ENCODE data around the gene GJC2. TPM values are rescaled to one million over a fixed set of nuclear protein-coding genes. Genes with fewer than 3 reads are reported as not detected.
"Not testable (repeated sequence)": the region's sequence is repeated elsewhere in the genome, so short reads cannot be mapped to it uniquely, and the experiment has no call there.

The GJC2 gene
- total RNA-seq, 1 donor from 2014 or later: 6.0 TPM

- ATAC-seq: no peak
- peaks cover 31% of the 10 kb centered on the region for H3K4me1 ChIP-seq
- no peak for TF ChIP-seq CTCF (IDR thresholded peaks at IDR 0.05)
- H3K9me3 ChIP-seq: no peaks in the 10 kb centered on the region
- H3K27ac ChIP-seq: no peak overlapping the region
- intact Hi-C loops (cut with DNase I): no loop called here
- peaks cover 17% of the 10 kb centered on the region for H3K36me3 ChIP-seq
- H3K4me3 ChIP-seq: no peak overlapping the region
- no peaks in the 10 kb centered on the region for H3K27me3 ChIP-seq (ENCODE audit: low read depth)
- DNase-seq: peak; percentile 19
Observed at GRCh38 chr1:228170666-228171065, 20.9 kb downstream of the GJC2 start.

GRCh38 chr1:228171221-228171891, 21.6 kb downstream of the GJC2 start:
- intact Hi-C loops (cut with DNase I): no loop called here

GRCh38 chr1:228172591-228173527, 23.1 kb downstream of the GJC2 start:
- H3K27me3 ChIP-seq (ENCODE audit: low read depth): no peaks in the 10 kb centered on the region
- peaks cover 20% of the 10 kb centered on the region for H3K36me3 ChIP-seq
- H3K9me3 ChIP-seq: no peaks in the 10 kb centered on the region
- ATAC-seq (no peak), DNase-seq (no peak)
- H3K4me1 ChIP-seq: peaks cover 36% of the 10 kb centered on the region
- TF ChIP-seq CTCF (IDR thresholded peaks at IDR 0.05): no peak
- H3K4me3 ChIP-seq: no peak overlapping the region
- no peak overlapping the region for H3K27ac ChIP-seq
- intact Hi-C loops (cut with DNase I): no loop called here

More at GRCh38 chr1:228171221-228171891, 21.6 kb downstream of the GJC2 start:
- ATAC-seq (no peak), DNase-seq (peak; percentile 33)
- Histone ChIP-seq H3K9me3 (no peaks in the 10 kb centered on the region), H3K27me3 (ENCODE audit: low read depth) (no peaks in the 10 kb centered on the region), H3K4me1 (peaks cover 35% of the 10 kb centered on the region), H3K27ac (no peak overlapping the region), H3K4me3 (no peak overlapping the region), H3K36me3 (peaks cover 22% of the 10 kb centered on the region)
- no peak for TF ChIP-seq CTCF (IDR thresholded peaks at IDR 0.05)

GRCh38 chr1:228173528-228174481, 24.1 kb downstream of the GJC2 start:
- Histone ChIP-seq H3K4me1 (peaks cover 45% of the 10 kb centered on the region), H3K27ac (peak overlapping the region; percentile 31), H3K36me3 (peaks cover 15% of the 10 kb centered on the region)
- ATAC-seq (peak in 1 of 2 donors; percentile 2), DNase-seq (peak; percentile 50)
- intact Hi-C loops (cut with DNase I); H3K9me3 ChIP-seq; H3K4me3 ChIP-seq; H3K27me3 ChIP-seq (ENCODE audit: low read depth): not testable (repeated sequence)

- H3K36me3 ChIP-seq: peaks cover 15% of the 10 kb centered on the region
- H3K4me1 ChIP-seq: peaks cover 50% of the 10 kb centered on the region
- ATAC-seq (no peak), DNase-seq (peak; percentile 55)
- no peak for TF ChIP-seq CTCF (IDR thresholded peaks at IDR 0.05)
- peak overlapping the region; percentile 75 for H3K27ac ChIP-seq
- no peaks in the 10 kb centered on the region for H3K9me3 ChIP-seq
- H3K27me3 ChIP-seq (ENCODE audit: low read depth): no peaks in the 10 kb centered on the region
- intact Hi-C loops (cut with DNase I): no loop called here
- H3K4me3 ChIP-seq: no peak overlapping the region
Observed at GRCh38 chr1:228174482-228175315, 25.0 kb downstream of the GJC2 start.

All from lower lobe of right lung (tissue), 2 donors.